HL-60 (cell line): ENCODE measurements around the gene MCUB.

Experiments
- GABPA ChIP-seq: IDR thresholded peaks from 2 replicates; pipeline ENCODE4 v1.6.1; 2012; ENCODE audit warnings: low read depth
- POLR2AphosphoS5 ChIP-seq: IDR thresholded peaks from 2 replicates; pipeline ENCODE4 v1.6.1; 2012; ENCODE audit warnings: low read depth
- TF ChIP-seq, protein P1 (sequence below): IDR thresholded peaks from one replicate; pipeline ENCODE4 v1.5.1; 2011; ENCODE audit warnings: low read length, control low read depth, inconsistent platforms; ENCODE audit not compliant: insufficient read depth
- TF ChIP-seq, protein P2 (sequence below): IDR thresholded peaks from 2 replicates; pipeline ENCODE4 v1.6.1; 2012; ENCODE audit warnings: low read depth; ENCODE audit not compliant: insufficient replicate concordance

DNA sequence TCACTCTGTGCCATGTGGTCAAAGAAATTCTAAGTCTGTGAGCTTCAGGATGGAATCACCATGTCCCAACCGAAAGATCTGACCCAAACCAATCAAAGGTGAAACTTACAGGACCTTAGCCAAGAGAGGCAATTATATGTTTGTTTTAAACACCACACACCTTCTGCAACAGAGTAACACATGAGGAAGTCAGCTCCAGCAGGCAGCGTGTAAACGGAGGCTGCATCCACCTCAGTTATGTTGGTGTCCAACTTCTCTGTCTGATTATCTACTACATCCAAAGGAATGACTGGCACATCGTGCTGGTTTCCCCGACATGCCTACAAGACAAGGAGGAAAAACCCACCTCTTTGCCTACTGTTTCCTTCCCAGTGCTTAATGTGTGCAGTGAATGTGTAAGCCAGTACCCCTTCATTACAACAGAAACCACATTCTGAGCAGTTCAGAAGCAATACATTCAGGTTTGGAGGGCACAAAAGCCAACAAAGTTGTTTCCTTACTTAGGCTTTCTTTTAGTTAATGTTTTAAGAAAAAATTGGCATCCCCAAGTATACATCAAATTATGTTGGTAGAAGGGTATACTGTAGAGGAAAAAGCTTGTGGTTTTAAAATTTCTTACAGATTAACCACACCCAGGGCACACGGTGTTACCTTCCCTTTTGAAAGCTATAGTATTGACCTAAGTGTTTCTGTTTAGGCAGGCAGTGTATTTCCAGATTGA lies 130.8 kb downstream of the MCUB start:
- TF ChIP-seq, protein P1, sequence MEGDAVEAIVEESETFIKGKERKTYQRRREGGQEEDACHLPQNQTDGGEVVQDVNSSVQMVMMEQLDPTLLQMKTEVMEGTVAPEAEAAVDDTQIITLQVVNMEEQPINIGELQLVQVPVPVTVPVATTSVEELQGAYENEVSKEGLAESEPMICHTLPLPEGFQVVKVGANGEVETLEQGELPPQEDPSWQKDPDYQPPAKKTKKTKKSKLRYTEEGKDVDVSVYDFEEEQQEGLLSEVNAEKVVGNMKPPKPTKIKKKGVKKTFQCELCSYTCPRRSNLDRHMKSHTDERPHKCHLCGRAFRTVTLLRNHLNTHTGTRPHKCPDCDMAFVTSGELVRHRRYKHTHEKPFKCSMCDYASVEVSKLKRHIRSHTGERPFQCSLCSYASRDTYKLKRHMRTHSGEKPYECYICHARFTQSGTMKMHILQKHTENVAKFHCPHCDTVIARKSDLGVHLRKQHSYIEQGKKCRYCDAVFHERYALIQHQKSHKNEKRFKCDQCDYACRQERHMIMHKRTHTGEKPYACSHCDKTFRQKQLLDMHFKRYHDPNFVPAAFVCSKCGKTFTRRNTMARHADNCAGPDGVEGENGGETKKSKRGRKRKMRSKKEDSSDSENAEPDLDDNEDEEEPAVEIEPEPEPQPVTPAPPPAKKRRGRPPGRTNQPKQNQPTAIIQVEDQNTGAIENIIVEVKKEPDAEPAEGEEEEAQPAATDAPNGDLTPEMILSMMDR, result no peak
- TF ChIP-seq POLR2AphosphoS5, result no peak
- TF ChIP-seq, protein P2, sequence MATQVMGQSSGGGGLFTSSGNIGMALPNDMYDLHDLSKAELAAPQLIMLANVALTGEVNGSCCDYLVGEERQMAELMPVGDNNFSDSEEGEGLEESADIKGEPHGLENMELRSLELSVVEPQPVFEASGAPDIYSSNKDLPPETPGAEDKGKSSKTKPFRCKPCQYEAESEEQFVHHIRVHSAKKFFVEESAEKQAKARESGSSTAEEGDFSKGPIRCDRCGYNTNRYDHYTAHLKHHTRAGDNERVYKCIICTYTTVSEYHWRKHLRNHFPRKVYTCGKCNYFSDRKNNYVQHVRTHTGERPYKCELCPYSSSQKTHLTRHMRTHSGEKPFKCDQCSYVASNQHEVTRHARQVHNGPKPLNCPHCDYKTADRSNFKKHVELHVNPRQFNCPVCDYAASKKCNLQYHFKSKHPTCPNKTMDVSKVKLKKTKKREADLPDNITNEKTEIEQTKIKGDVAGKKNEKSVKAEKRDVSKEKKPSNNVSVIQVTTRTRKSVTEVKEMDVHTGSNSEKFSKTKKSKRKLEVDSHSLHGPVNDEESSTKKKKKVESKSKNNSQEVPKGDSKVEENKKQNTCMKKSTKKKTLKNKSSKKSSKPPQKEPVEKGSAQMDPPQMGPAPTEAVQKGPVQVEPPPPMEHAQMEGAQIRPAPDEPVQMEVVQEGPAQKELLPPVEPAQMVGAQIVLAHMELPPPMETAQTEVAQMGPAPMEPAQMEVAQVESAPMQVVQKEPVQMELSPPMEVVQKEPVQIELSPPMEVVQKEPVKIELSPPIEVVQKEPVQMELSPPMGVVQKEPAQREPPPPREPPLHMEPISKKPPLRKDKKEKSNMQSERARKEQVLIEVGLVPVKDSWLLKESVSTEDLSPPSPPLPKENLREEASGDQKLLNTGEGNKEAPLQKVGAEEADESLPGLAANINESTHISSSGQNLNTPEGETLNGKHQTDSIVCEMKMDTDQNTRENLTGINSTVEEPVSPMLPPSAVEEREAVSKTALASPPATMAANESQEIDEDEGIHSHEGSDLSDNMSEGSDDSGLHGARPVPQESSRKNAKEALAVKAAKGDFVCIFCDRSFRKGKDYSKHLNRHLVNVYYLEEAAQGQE, result no peak
- no peak for TF ChIP-seq GABPA
